GF-D8 (cell line): ENCODE measurements around the gene KRT84.

Source experiments
- DNase-seq: peaks from one replicate; lab custom pipeline; 2025; lab: John Stamatoyannopoulos, UW

Gene KRT84

DNA sequence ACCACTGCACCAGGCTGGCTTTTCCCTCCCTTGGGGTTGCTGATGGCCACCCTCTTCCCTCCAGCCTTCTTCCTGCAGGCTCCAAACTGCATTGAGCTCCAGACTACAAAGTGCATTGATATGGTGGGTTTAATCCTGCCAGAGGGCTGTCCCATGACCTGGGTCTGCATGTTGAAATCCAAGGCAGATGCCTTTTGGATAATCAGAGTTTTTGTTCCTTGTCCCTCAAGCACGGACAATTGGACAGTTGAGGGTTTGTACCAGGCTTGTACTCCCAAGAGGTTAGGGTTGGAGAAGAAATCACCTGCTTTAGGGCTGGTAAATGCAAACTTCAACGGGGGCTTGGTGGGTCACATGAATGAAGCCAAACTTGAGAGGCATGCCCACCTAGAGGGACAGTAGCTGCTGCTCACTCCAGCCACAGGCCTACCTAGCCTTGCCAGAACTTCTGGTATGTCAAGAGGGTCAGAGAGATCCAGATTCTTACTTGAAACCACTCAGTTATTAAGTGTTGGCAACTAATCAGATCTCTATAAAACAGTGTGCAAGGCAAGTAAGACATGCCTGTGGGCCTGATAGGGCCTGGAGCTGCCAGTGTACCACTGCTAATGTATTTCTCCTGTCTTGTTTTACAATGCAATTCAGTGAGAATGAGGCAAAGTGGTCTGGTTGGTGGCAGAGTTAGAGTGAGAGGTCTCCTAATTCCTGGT is 42.5 kb downstream of the KRT84 start:
- no peak for DNase-seq

DNA sequence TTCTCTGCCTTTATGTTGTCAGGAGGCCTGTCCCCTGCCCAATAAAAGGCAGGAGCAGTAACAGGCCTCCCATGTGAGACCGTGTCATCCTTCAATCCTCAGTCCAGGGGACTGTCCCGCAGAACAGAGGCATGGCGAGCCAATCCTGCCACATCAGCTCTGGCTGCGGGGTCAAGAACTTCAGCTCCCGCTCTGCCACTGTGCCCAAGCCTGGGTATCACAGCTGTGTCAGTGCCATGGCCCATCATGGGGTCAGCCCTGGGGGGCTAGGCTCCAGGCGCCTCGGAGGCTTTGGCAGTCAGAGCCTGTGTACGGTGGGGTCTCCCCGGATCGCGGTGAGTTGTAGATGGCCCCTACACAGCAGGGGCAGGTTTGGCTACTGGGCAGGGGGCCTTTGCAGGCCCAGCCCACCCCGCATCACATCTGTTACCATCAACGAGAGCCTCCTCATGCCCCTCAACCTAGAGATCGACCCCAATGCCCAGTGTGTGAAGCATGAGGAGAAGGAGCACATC is 44.3 kb downstream of the KRT84 start:
- DNase-seq: no peak

GRCh38 chr12:52338241-52338960 is 47.1 kb downstream of the KRT84 start:
- DNase-seq: no peak

- no peak for DNase-seq
These were observed 48.4 kb downstream of the KRT84 start for GRCh38 chr12:52337054-52337453.

DNA sequence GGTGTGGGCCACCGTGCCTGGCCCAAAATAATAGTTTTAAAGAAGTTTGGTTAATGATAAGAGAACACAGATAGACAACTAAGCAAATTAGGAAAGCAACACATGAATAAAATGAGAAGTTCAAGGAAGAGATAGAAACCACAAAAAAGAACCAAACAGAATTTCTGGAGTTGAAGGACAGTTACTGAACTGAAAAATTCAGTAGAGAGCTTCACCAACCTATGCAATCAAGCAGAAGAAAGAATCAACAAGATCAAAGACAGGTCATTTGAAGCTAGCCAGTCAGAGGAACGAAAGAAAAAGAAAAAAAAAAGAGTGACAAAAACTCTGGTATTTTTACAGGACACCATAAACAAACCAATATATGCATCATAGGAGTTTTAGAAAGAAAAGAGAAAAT is 48.8 kb downstream of the KRT84 start:
- no peak for DNase-seq

DNA sequence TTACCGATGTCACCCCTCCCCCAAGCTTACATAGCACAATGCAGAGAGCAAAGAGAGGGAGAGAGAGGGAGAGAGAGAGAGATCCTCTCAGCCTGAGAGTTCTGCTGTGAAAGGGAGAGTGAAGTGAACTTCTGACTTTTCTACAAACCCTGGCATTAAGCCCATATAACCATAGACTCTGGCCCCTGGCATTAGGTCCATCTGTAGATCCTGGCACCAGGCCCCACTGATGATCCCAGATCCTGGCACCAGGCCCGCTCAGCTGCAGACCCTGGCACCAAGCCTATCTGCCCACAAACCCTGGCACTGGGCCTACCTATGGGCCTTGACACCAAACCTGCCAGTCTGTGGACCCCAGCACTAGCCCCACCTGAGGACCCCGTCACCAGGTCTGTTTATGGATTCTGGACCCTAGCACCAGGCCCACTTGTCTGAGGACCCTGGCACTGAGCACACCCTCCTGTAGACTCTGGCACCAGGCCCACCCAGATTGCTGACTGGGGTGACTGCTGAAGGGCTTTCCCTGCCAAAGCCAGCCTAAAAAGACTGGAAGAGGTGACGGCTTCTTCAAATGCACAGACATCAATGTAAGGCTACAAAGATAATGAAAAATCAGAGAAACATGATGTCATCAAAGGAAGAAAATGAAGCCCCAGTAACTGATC is 49.7 kb downstream of the KRT84 start:
- DNase-seq: no peak

DNA sequence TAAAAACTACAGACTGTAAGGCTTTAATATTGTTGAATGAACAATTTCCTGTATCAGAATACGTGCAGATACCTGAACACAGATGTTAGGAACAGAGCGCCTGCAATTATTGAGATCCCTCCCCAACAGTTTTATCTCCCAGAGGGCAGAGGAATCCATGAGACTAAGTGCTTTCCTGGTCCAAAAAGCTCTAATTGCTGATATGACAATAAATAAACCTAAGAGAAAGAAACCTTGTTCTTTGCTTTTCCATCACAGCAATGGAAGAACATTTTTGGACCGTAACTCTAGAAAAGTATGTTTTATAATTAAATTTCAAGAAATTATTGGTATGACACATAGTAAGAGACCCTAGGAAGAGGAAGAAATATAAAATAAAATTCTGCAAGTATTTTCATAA is 51.3 kb downstream of the KRT84 start:
- DNase-seq: no peak

- no peak for DNase-seq
These were observed 52.1 kb downstream of the KRT84 start for GRCh38 chr12:52333321-52333720.

- DNase-seq: no peak
These were observed 53.1 kb downstream of the KRT84 start for GRCh38 chr12:52332381-52332780.

DNA sequence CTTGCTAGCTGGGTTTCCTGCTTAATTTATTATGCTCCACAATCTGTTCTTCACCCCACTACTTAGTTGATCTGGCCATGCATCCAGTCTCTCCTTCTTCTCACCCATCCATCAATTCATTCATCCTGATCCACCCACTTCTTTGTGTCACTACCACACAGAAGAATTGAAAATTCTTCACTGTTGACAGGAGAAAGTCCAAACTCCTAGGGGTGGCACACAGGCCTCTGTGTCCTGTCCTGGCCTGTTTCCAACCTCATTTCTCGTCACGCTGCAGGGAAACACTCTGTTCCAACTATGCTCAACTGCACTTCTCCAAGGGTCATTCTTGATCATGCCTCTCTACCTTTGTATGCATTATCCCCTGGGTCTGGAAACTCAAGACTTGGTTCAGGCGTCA is 53.6 kb downstream of the KRT84 start:
- no peak for DNase-seq

DNA sequence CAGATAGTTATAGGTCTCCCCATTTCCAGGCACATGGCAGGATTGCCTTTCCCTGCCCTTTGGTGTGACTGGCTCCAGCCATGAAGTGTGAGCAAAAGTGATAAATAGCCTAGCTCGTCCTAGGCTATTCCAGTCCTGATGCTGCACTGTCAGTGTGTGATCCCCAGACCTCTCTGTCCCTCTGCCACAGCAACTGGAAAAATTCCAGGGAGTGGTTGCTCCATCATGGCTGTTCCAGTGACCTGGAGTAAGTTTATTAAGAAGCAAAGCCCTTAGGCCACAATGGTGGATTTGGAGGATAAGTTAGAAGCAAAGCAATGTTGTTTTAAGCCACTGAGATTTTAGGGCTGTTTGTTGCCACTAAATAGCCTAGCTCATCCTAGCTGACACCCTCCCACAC is 54.4 kb downstream of the KRT84 start:
- no peak for DNase-seq

DNA sequence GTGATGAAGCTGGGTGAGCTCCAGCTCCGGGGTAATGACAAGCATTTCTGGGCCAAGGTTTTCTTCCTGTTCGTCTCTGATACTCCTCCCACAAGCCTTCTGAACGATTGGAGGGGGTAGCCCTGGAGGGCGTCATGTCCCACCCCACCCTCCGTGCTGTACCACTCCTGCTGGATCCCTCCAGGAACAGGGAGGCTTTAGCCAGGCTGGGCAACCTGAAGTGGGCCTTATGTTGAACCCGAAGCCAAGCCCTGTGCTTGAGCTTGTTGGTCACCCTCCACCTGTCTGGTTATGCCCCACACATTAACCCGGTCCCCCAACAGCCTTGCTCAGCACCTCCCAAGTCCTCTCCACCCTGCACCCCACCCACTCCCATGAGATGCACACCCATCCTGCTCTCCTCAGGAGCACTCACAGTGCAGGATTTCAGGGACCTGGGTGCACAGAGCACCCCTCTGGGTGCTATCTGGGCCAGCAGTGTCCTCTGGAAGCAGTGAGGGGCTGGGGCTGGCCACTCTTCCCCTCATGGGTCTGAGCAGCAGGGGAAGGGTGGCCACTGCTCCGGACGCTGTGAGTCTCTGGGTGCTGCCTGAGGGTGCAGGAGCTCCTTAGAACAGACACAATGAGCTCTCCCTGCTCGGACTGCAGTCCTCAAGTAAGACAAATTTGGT is 57.5 kb downstream of the KRT84 start:
- DNase-seq: no peak
